GM23338 (cell line): ENCODE measurements around the gene CRTC1. TPM values are rescaled to one million over a fixed set of nuclear protein-coding genes. Genes with fewer than 3 reads are reported as not detected.

ENCODE experiments used
- ATAC-seq: fragments of 200-7000 bp; cut with Tn5 transposase; 3 replicates; pipeline ENCODE4 v1.9.1; 2020
- DNase-seq: peaks from one replicate; pipeline ENCODE4 v3.0.0-alpha.2; 2015; ENCODE audit warnings: low spot score
- H2AFZ ChIP-seq: fragments of 200-600 bp; sonication (generic); 2 replicates; pipeline ENCODE4 v1.8.0; 2016; ENCODE audit warnings: antibody characterized with exemption, mild to moderate bottlenecking, moderate library complexity
- H3F3A ChIP-seq: fragments of 200-600 bp; sonication (generic); replicated peaks from 2 replicates; pipeline ENCODE4 v1.8.0; 2017; ENCODE audit warnings: antibody characterized with exemption, mixed run types, low read depth
- H3K27ac ChIP-seq: fragments of 200-600 bp; sonication (generic); 2 replicates; pipeline ENCODE4 v1.6.1; 2016; ENCODE audit warnings: low read depth
- H3K27me3 ChIP-seq: fragments of 200-600 bp; sonication (generic); 2 replicates; pipeline ENCODE4 v1.8.0; 2016; ENCODE audit warnings: mild to moderate bottlenecking, mixed run types, moderate library complexity; ENCODE audit not compliant: insufficient read depth
- H3K36me3 ChIP-seq: fragments of 200-600 bp; sonication (generic); 2 replicates; pipeline ENCODE4 v1.8.0; 2016; ENCODE audit warnings: mild to moderate bottlenecking; ENCODE audit not compliant: insufficient read depth
- H3K4me1 ChIP-seq: fragments of 200-600 bp; sonication (generic); 2 replicates; pipeline ENCODE4 v1.8.0; 2016; ENCODE audit warnings: mild to moderate bottlenecking, moderate library complexity; ENCODE audit not compliant: insufficient read depth
- H3K4me2 ChIP-seq: fragments of 200-600 bp; sonication (generic); 2 replicates; pipeline ENCODE4 v1.7.1; 2017; ENCODE audit warnings: mixed run types
- H3K4me3 ChIP-seq: fragments of 200-600 bp; sonication (generic); 2 replicates; pipeline ENCODE4 v1.6.1; 2016; ENCODE audit warnings: mixed run types
- H3K79me2 ChIP-seq: fragments of 200-600 bp; sonication (generic); replicated peaks from 2 replicates; pipeline ENCODE4 v1.8.0; 2017; ENCODE audit warnings: mild to moderate bottlenecking; ENCODE audit not compliant: insufficient read depth
- H3K9me2 ChIP-seq: fragments of 200-600 bp; sonication (generic); 2 replicates; pipeline ENCODE4 v1.8.0; 2017; ENCODE audit not compliant: insufficient read depth
- H4K20me1 ChIP-seq: fragments of 200-600 bp; sonication (generic); replicated peaks from 2 replicates; pipeline ENCODE4 v1.8.0; 2017; ENCODE audit warnings: mild to moderate bottlenecking; ENCODE audit not compliant: insufficient read depth
- H3K27ac Mint-ChIP-seq: 2 replicates; pipeline ENCODE4 v1.8.0; 2020; ENCODE audit warnings: inconsistent platforms, mild to moderate bottlenecking, moderate library complexity, mixed read lengths
- H3K27me3 Mint-ChIP-seq: 3 replicates; pipeline ENCODE4 v1.8.0; 2022; ENCODE audit warnings: low read depth, mild to moderate bottlenecking, moderate library complexity, mixed read lengths, inconsistent platforms; ENCODE audit not compliant: insufficient read depth, poor library complexity
- H3K36me3 Mint-ChIP-seq: 3 replicates; pipeline ENCODE4 v1.8.0; 2021; ENCODE audit warnings: low read depth, mild to moderate bottlenecking, inconsistent platforms, moderate library complexity, mixed read lengths
- H3K4me1 Mint-ChIP-seq: 3 replicates; pipeline ENCODE4 v1.8.0; 2020; ENCODE audit warnings: mild to moderate bottlenecking, inconsistent platforms, mixed read lengths
- H3K4me3 Mint-ChIP-seq: 3 replicates; pipeline ENCODE4 v1.8.0; 2021; ENCODE audit warnings: moderate library complexity, mild to moderate bottlenecking, inconsistent platforms, mixed read lengths
- H3K9me3 Mint-ChIP-seq: 3 replicates; pipeline ENCODE4 v1.8.0; 2020; ENCODE audit warnings: moderate library complexity, mild to moderate bottlenecking, inconsistent platforms, mixed read lengths
- CTCF ChIP-seq, 2 experiments: fragments of 200-600 bp in 1 of 2; sonication (generic) in 1 of 2; conservative IDR thresholded peaks; 2 replicates each; pipeline versions ENCODE4 v1.5.1 to v1.6.1; 2016 to 2017; ENCODE audit warnings: antibody characterized with exemption in 2 of 2, low read depth in 2 of 2, mild to moderate bottlenecking in 2 of 2, moderate library complexity in 1 of 2
- EZH2phosphoT487 ChIP-seq: fragments of 200-600 bp; sonication (generic); IDR thresholded peaks from one replicate; pipeline ENCODE4 v1.8.1; 2018; ENCODE audit warnings: antibody characterized with exemption; ENCODE audit not compliant: unreplicated experiment
- JUNB ChIP-seq: IDR thresholded peaks from one replicate; pipeline ENCODE4 v1.6.1; 2016; ENCODE audit warnings: antibody characterized with exemption; ENCODE audit not compliant: unreplicated experiment
- NANOG ChIP-seq: IDR thresholded peaks from 2 replicates; pipeline ENCODE4 v1.6.1; 2016; ENCODE audit warnings: antibody characterized with exemption, borderline replicate concordance
- POLR2AphosphoS5 ChIP-seq: IDR thresholded peaks from 2 replicates; pipeline ENCODE4 v1.6.1; 2016; ENCODE audit warnings: antibody characterized with exemption, low read depth
- ZNF114 ChIP-seq: fragments of 250-450 bp; sonication (Bioruptor Pico); IDR thresholded peaks from 2 replicates; pipeline ENCODE4 v1.5.0; 2020; ENCODE audit warnings: mild to moderate bottlenecking, moderate library complexity
- ZNF331 ChIP-seq: fragments of 250-450 bp; sonication (Bioruptor Pico); IDR thresholded peaks from 2 replicates; pipeline ENCODE4 v1.5.0; 2020; ENCODE audit warnings: low read depth, mild to moderate bottlenecking, moderate library complexity
- polyA plus RNA-seq: library from polyadenylated mRNA; unstranded; fragments of >200 nt; fragmentation: Nextera tagmentation; extraction: Ambion mirVana; gene quantifications from 2 replicates; pipeline ENCODE4 v1.2.1, GENCODE V29; 2016
- total RNA-seq: library from RNA; depleted of rRNA; stranded (reverse); fragments of >200 nt; shearing (Covaris generic); gene quantifications from 2 replicates; pipeline ENCODE4 v1.2.3, GENCODE V29; 2014
- TF ChIP-seq, protein P1 (sequence below): fragments of 250-450 bp; sonication (Bioruptor Pico); IDR thresholded peaks from 2 replicates; pipeline ENCODE4 v1.5.0; 2020; ENCODE audit warnings: mild to moderate bottlenecking, moderate library complexity
- TF ChIP-seq, protein P2 (sequence below): IDR thresholded peaks from one replicate; pipeline ENCODE4 v1.6.1; 2018; ENCODE audit warnings: antibody characterized with exemption; ENCODE audit not compliant: unreplicated experiment
- TF ChIP-seq, protein P3 (sequence below): IDR thresholded peaks from 2 replicates; pipeline ENCODE4 v1.6.1; 2016; ENCODE audit warnings: antibody characterized with exemption

CRTC1 gene
- total and polyA plus RNA-seq, 2 experiments from 2014 or later, result 5.4 to 8.4 TPM

- TF ChIP-seq, protein P1, sequence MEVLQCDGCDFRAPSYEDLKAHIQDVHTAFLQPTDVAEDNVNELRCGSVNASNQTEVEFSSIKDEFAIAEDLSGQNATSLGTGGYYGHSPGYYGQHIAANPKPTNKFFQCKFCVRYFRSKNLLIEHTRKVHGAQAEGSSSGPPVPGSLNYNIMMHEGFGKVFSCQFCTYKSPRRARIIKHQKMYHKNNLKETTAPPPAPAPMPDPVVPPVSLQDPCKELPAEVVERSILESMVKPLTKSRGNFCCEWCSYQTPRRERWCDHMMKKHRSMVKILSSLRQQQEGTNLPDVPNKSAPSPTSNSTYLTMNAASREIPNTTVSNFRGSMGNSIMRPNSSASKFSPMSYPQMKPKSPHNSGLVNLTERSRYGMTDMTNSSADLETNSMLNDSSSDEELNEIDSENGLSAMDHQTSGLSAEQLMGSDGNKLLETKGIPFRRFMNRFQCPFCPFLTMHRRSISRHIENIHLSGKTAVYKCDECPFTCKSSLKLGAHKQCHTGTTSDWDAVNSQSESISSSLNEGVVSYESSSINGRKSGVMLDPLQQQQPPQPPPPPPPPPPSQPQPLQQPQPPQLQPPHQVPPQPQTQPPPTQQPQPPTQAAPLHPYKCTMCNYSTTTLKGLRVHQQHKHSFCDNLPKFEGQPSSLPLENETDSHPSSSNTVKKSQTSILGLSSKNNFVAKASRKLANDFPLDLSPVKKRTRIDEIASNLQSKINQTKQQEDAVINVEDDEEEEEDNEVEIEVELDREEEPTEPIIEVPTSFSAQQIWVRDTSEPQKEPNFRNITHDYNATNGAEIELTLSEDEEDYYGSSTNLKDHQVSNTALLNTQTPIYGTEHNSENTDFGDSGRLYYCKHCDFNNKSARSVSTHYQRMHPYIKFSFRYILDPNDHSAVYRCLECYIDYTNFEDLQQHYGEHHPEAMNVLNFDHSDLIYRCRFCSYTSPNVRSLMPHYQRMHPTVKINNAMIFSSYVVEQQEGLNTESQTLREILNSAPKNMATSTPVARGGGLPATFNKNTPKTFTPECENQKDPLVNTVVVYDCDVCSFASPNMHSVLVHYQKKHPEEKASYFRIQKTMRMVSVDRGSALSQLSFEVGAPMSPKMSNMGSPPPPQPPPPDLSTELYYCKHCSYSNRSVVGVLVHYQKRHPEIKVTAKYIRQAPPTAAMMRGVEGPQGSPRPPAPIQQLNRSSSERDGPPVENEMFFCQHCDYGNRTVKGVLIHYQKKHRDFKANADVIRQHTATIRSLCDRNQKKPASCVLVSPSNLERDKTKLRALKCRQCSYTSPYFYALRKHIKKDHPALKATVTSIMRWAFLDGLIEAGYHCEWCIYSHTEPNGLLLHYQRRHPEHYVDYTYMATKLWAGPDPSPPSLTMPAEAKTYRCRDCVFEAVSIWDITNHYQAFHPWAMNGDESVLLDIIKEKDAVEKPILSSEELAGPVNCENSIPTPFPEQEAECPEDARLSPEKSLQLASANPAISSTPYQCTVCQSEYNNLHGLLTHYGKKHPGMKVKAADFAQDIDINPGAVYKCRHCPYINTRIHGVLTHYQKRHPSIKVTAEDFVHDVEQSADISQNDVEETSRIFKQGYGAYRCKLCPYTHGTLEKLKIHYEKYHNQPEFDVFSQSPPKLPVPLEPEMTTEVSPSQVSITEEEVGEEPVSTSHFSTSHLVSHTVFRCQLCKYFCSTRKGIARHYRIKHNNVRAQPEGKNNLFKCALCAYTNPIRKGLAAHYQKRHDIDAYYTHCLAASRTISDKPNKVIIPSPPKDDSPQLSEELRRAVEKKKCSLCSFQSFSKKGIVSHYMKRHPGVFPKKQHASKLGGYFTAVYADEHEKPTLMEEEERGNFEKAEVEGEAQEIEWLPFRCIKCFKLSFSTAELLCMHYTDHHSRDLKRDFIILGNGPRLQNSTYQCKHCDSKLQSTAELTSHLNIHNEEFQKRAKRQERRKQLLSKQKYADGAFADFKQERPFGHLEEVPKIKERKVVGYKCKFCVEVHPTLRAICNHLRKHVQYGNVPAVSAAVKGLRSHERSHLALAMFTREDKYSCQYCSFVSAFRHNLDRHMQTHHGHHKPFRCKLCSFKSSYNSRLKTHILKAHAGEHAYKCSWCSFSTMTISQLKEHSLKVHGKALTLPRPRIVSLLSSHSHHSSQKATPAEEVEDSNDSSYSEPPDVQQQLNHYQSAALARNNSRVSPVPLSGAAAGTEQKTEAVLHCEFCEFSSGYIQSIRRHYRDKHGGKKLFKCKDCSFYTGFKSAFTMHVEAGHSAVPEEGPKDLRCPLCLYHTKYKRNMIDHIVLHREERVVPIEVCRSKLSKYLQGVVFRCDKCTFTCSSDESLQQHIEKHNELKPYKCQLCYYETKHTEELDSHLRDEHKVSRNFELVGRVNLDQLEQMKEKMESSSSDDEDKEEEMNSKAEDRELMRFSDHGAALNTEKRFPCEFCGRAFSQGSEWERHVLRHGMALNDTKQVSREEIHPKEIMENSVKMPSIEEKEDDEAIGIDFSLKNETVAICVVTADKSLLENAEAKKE (CRISPR knock-in tag), result no peak
- no peak for TF ChIP-seq JUNB
- no peak for TF ChIP-seq EZH2phosphoT487
- TF ChIP-seq ZNF114 (CRISPR knock-in tag), result no peak
Observed at GRCh38 chr19:18660939-18661670, 22.4 kb upstream of the CRTC1 start (continued).

- no peak for DNase-seq
- H3K27me3 Mint-ChIP-seq, result peaks cover 5% of the 10 kb centered on the region
- peak overlapping the region; percentile 39; the same call in 1 of the 2 replicates for H3K27ac ChIP-seq
- H3K9me3 Mint-ChIP-seq, result no peaks in the 10 kb centered on the region
- no peaks in the 10 kb centered on the region for H3K79me2 ChIP-seq
- H3K27me3 ChIP-seq, result no peaks in the 10 kb centered on the region
- no peaks in the 10 kb centered on the region for H3K36me3 ChIP-seq
- peaks cover 7% of the 10 kb centered on the region; the same call in 2 of the 3 replicates for H3K36me3 Mint-ChIP-seq
- 0 out of 2 replicates have a peak overlapping the region, but pooled peaks have one; percentile 59 for H3K27ac Mint-ChIP-seq
- no peaks in the 10 kb centered on the region; the same call in 1 of the 2 replicates for H4K20me1 ChIP-seq
- no peaks in the 10 kb centered on the region for H3K4me1 ChIP-seq
- no peaks in the 10 kb centered on the region for H3K9me2 ChIP-seq
- no peak overlapping the region for H3K4me3 Mint-ChIP-seq
- H3F3A ChIP-seq, result 0 out of 2 replicates have a peak, but pooled peaks cover 3% of the 10 kb centered on the region
- ATAC-seq, result peak; percentile 28
- H3K4me3 ChIP-seq, result no peak overlapping the region
- H3K4me1 Mint-ChIP-seq, result peaks cover 21% of the 10 kb centered on the region
- H3K4me2 ChIP-seq, result no peak overlapping the region
- no peak overlapping the region for H2AFZ ChIP-seq
- TF ChIP-seq POLR2AphosphoS5 (no peak), EZH2phosphoT487 (no peak), ZNF331 (no peak), ZNF114 (CRISPR knock-in tag) (no peak), NANOG (no peak), CTCF (conservative IDR thresholded peaks at IDR 0.05; ENCODE audit: low read depth in 2 of 2) (no peak)
- TF ChIP-seq, protein P2, sequence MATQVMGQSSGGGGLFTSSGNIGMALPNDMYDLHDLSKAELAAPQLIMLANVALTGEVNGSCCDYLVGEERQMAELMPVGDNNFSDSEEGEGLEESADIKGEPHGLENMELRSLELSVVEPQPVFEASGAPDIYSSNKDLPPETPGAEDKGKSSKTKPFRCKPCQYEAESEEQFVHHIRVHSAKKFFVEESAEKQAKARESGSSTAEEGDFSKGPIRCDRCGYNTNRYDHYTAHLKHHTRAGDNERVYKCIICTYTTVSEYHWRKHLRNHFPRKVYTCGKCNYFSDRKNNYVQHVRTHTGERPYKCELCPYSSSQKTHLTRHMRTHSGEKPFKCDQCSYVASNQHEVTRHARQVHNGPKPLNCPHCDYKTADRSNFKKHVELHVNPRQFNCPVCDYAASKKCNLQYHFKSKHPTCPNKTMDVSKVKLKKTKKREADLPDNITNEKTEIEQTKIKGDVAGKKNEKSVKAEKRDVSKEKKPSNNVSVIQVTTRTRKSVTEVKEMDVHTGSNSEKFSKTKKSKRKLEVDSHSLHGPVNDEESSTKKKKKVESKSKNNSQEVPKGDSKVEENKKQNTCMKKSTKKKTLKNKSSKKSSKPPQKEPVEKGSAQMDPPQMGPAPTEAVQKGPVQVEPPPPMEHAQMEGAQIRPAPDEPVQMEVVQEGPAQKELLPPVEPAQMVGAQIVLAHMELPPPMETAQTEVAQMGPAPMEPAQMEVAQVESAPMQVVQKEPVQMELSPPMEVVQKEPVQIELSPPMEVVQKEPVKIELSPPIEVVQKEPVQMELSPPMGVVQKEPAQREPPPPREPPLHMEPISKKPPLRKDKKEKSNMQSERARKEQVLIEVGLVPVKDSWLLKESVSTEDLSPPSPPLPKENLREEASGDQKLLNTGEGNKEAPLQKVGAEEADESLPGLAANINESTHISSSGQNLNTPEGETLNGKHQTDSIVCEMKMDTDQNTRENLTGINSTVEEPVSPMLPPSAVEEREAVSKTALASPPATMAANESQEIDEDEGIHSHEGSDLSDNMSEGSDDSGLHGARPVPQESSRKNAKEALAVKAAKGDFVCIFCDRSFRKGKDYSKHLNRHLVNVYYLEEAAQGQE, result no peak
- TF ChIP-seq, protein P3, sequence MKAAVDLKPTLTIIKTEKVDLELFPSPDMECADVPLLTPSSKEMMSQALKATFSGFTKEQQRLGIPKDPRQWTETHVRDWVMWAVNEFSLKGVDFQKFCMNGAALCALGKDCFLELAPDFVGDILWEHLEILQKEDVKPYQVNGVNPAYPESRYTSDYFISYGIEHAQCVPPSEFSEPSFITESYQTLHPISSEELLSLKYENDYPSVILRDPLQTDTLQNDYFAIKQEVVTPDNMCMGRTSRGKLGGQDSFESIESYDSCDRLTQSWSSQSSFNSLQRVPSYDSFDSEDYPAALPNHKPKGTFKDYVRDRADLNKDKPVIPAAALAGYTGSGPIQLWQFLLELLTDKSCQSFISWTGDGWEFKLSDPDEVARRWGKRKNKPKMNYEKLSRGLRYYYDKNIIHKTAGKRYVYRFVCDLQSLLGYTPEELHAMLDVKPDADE, result no peak
Observed at GRCh38 chr19:18662972-18663732, 20.3 kb upstream of the CRTC1 start.
